K562 (cell line): ENCODE measurements around the gene EFHB. TPM values are rescaled to one million over a fixed set of nuclear protein-coding genes. Genes with fewer than 3 reads are reported as not detected.

Experiments
- BRCA1 ChIP-seq, 2 experiments: fragments of 450-650 bp in 1 of 2; sonication (generic) in 1 of 2; formaldehyde crosslinking in 1 of 2; IDR thresholded peaks; 2 replicates each; pipeline versions ENCODE4 v1.5.0 to v1.6.1; 2017 to 2020; ENCODE audit warnings: mild to moderate bottlenecking in 1 of 2, missing genetic modification reagents in 1 of 2
- DPF2 ChIP-seq: fragments of 450-650 bp; IDR thresholded peaks from 2 replicates; pipeline ENCODE4 v1.6.1; 2016
- ESRRA ChIP-seq: fragments of 450-650 bp; IDR thresholded peaks from 2 replicates; pipeline ENCODE4 v1.6.1; 2014; ENCODE audit warnings: low read depth, mild to moderate bottlenecking, moderate library complexity, borderline replicate concordance
- HMG20A ChIP-seq: fragments of 450-650 bp; formaldehyde crosslinking; conservative IDR thresholded peaks from 2 replicates; pipeline ENCODE4 v1.4.0; 2020; ENCODE audit warnings: mild to moderate bottlenecking, mixed read lengths
- HNRNPK ChIP-seq: fragments of 200-400 bp; formaldehyde crosslinking; IDR thresholded peaks from one replicate; pipeline ENCODE4 v1.6.1; 2018; ENCODE audit warnings: mild to moderate bottlenecking, low read depth, low read length; ENCODE audit not compliant: poor library complexity, severe bottlenecking
- KDM4B ChIP-seq, 2 experiments: fragments of 450-650 bp in 1 of 2; sonication (generic) in 1 of 2; IDR thresholded peaks; 2 replicates each; pipeline ENCODE4 v1.6.1; 2016 to 2017; ENCODE audit warnings: borderline replicate concordance in 2 of 2, antibody characterized with exemption in 1 of 2, low read depth in 1 of 2, mild to moderate bottlenecking in 1 of 2
- MAFK ChIP-seq: IDR thresholded peaks from 2 replicates; pipeline ENCODE4 v1.6.1; 2011; ENCODE audit warnings: low read length, improper control_type of control experiment
- PCBP1 ChIP-seq: fragments of 200-400 bp; formaldehyde crosslinking; IDR thresholded peaks from 2 replicates; pipeline ENCODE4 v1.6.1; 2018; ENCODE audit warnings: mild to moderate bottlenecking, low read depth, low read length; ENCODE audit not compliant: poor library complexity, severe bottlenecking
- PYGO2 ChIP-seq: fragments of 450-650 bp; IDR thresholded peaks from 2 replicates; pipeline ENCODE4 v1.6.1; 2016; ENCODE audit warnings: mild to moderate bottlenecking, missing genetic modification characterization, moderate library complexity, missing compliant biosample characterization
- RNF2 ChIP-seq: sonication (generic); IDR thresholded peaks from 2 replicates; pipeline ENCODE4 v1.6.1; 2016
- THRAP3 ChIP-seq: fragments of 450-650 bp; IDR thresholded peaks from 2 replicates; pipeline ENCODE4 v1.6.1; 2016; ENCODE audit warnings: mild to moderate bottlenecking, inconsistent platforms, borderline replicate concordance
- ZC3H8 ChIP-seq: fragments of 450-650 bp; IDR thresholded peaks from 2 replicates; pipeline ENCODE4 v1.6.1; 2017
- ZNF143 ChIP-seq: sonication (generic); formaldehyde crosslinking; IDR thresholded peaks from 2 replicates; pipeline ENCODE4 v1.9.0; 2022; ENCODE audit warnings: mild to moderate bottlenecking, missing genetic modification reagents
- ZNF551 ChIP-seq: fragments of 250-450 bp; sonication (Bioruptor Pico); IDR thresholded peaks from 2 replicates; pipeline ENCODE4 v1.5.0; 2021; ENCODE audit warnings: mild to moderate bottlenecking, moderate library complexity
- ZNF589 ChIP-seq: fragments of 200-800 bp; sonication (Bioruptor generic); IDR thresholded peaks from 2 replicates; pipeline ENCODE4 v1.6.1; 2016; ENCODE audit warnings: low read depth, missing genetic modification characterization, missing compliant biosample characterization
- polyA plus RNA-seq, 8 experiments: library from polyadenylated mRNA; depleted of rRNA in 4 of 8; stranded (reverse) in 5 of 8; unstranded in 3 of 8; fragments of >200 nt; fragmentation: Nextera tagmentation in 2 of 8; fragmentation: Illumina TruSeq in 1 of 8; extraction: Ambion mirVana in 2 of 8; extraction: Trizol in 1 of 8; gene quantifications; 2 replicates each; pipeline versions ENCODE4 v1.2.1 to v1.2.3, GENCODE V29; 2011 to 2014; ENCODE audit warnings: inconsistent platforms in 1 of 8, missing spikeins in 1 of 8
- total RNA-seq, 7 experiments: library from RNA; depleted of rRNA in 6 of 7; stranded (reverse); fragments of >200 nt in 6 of 7; fragmentation: Illumina TruSeq in 2 of 7; extraction: Trizol in 2 of 7; gene quantifications; 2 replicates each; pipeline versions ENCODE4 v1.2.1 to v1.2.3, GENCODE V29; 2011 to 2021; ENCODE audit warnings: low replicate concordance in 1 of 7
- TF ChIP-seq, protein P1 (sequence below), 2 experiments: fragments of 250-450 bp in 1 of 2; fragments of 450-650 bp in 1 of 2; sonication (Bioruptor Pico) in 1 of 2; IDR thresholded peaks; 2 replicates each; pipeline versions ENCODE4 v1.6.1 to v1.8.0; 2016 to 2021; ENCODE audit warnings: mild to moderate bottlenecking in 2 of 2, moderate library complexity in 2 of 2, missing compliant biosample characterization in 1 of 2, missing genetic modification characterization in 1 of 2
- TF ChIP-seq, protein P2 (sequence below): fragments of 450-650 bp; IDR thresholded peaks from 2 replicates; pipeline ENCODE4 v1.6.1; 2016
- TF ChIP-seq, protein P3 (sequence below): fragments of 150-350 bp; conservative IDR thresholded peaks from 2 replicates; pipeline ENCODE4 v1.6.1; 2014; ENCODE audit warnings: low read length
- TF ChIP-seq, protein P4 (sequence below): sonication (generic); formaldehyde crosslinking; IDR thresholded peaks from 2 replicates; pipeline ENCODE4 v1.8.0; 2023; ENCODE audit warnings: mild to moderate bottlenecking, missing genetic modification reagents
- TF ChIP-seq, protein P5 (sequence below): fragments of 450-650 bp; conservative IDR thresholded peaks from 2 replicates; pipeline ENCODE4 v1.6.1; 2016; ENCODE audit warnings: missing genetic modification characterization, low read depth, mild to moderate bottlenecking, control low read depth, missing compliant biosample characterization
- TF ChIP-seq, protein P6 (sequence below): fragments of 250-450 bp; sonication (Bioruptor Pico); IDR thresholded peaks from 2 replicates; pipeline ENCODE4 v1.8.0; 2021; ENCODE audit warnings: borderline replicate concordance, mild to moderate bottlenecking, moderate library complexity; ENCODE audit not compliant: poor library complexity, severe bottlenecking

Gene EFHB
- total and polyA plus RNA-seq, 9 of the 15 experiments (the other 6 are each of a cell fraction or from before 2014, with no cell fraction given) = 1.5 to 4.0 (median 1.8) TPM

DNA sequence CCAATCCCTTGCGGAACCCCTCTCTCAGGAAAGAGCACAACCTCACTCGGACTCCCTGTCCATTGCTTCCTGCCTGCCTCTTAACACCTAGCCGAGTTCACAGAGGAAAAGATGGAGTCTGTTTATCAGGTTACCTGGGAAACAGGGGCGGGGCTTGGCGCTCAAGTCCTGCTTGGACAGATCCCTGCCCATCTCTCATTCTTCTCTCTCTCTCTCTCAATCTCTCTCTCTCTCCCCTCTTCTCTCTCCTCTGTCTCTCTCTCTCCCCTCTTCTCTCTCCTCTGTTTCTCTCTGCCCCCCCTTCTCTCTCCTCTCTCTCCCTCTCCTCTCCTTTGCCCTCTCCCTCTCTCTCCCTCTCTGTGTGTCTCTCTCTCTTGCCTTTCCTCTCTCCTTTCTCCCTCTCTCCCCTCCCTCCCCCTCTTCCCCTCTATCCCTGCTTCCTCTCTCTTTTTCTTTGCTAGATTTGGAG lies at the start of gene EFHB (continued):
- TF ChIP-seq, protein P1, sequence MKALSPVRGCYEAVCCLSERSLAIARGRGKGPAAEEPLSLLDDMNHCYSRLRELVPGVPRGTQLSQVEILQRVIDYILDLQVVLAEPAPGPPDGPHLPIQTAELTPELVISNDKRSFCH (CRISPR knock-in tag; IDR thresholded peaks at IDR 0.05) = no peak
- TF ChIP-seq, protein P1 (tag; IDR thresholded peaks at IDR 0.05) = no peak
- TF ChIP-seq, protein P2, sequence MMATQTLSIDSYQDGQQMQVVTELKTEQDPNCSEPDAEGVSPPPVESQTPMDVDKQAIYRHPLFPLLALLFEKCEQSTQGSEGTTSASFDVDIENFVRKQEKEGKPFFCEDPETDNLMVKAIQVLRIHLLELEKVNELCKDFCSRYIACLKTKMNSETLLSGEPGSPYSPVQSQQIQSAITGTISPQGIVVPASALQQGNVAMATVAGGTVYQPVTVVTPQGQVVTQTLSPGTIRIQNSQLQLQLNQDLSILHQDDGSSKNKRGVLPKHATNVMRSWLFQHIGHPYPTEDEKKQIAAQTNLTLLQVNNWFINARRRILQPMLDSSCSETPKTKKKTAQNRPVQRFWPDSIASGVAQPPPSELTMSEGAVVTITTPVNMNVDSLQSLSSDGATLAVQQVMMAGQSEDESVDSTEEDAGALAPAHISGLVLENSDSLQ = peak; percentile 75
- TF ChIP-seq, protein P3, sequence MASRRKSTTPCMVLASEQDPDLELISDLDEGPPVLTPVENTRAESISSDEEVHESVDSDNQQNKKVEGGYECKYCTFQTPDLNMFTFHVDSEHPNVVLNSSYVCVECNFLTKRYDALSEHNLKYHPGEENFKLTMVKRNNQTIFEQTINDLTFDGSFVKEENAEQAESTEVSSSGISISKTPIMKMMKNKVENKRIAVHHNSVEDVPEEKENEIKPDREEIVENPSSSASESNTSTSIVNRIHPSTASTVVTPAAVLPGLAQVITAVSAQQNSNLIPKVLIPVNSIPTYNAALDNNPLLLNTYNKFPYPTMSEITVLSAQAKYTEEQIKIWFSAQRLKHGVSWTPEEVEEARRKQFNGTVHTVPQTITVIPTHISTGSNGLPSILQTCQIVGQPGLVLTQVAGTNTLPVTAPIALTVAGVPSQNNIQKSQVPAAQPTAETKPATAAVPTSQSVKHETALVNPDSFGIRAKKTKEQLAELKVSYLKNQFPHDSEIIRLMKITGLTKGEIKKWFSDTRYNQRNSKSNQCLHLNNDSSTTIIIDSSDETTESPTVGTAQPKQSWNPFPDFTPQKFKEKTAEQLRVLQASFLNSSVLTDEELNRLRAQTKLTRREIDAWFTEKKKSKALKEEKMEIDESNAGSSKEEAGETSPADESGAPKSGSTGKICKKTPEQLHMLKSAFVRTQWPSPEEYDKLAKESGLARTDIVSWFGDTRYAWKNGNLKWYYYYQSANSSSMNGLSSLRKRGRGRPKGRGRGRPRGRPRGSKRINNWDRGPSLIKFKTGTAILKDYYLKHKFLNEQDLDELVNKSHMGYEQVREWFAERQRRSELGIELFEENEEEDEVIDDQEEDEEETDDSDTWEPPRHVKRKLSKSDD = no peak
- peak; percentile 85; the same call in 1 of the 2 replicates for TF ChIP-seq THRAP3
- no peak for TF ChIP-seq MAFK
- no peak for TF ChIP-seq ZNF551 (CRISPR knock-in tag)
- TF ChIP-seq, protein P4, sequence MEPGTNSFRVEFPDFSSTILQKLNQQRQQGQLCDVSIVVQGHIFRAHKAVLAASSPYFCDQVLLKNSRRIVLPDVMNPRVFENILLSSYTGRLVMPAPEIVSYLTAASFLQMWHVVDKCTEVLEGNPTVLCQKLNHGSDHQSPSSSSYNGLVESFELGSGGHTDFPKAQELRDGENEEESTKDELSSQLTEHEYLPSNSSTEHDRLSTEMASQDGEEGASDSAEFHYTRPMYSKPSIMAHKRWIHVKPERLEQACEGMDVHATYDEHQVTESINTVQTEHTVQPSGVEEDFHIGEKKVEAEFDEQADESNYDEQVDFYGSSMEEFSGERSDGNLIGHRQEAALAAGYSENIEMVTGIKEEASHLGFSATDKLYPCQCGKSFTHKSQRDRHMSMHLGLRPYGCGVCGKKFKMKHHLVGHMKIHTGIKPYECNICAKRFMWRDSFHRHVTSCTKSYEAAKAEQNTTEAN = no peak
- TF ChIP-seq BRCA1 (IDR thresholded peaks at IDR 0.05) = no peak
- no peak for TF ChIP-seq BRCA1 (CRISPR knock-in tag; IDR thresholded peaks at IDR 0.05)
- no peak for TF ChIP-seq KDM4B (IDR thresholded peaks at IDR 0.05; ENCODE audit: borderline replicate concordance in 2 of 2, low read depth in 1 of 2)
- no peak for TF ChIP-seq RNF2
- no peak for TF ChIP-seq ZNF143 (CRISPR knock-in tag)
- TF ChIP-seq HMG20A (CRISPR knock-in tag) = no peak
- no peak for TF ChIP-seq PCBP1
- TF ChIP-seq, protein P5, sequence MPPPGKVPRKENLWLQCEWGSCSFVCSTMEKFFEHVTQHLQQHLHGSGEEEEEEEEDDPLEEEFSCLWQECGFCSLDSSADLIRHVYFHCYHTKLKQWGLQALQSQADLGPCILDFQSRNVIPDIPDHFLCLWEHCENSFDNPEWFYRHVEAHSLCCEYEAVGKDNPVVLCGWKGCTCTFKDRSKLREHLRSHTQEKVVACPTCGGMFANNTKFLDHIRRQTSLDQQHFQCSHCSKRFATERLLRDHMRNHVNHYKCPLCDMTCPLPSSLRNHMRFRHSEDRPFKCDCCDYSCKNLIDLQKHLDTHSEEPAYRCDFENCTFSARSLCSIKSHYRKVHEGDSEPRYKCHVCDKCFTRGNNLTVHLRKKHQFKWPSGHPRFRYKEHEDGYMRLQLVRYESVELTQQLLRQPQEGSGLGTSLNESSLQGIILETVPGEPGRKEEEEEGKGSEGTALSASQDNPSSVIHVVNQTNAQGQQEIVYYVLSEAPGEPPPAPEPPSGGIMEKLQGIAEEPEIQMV (tag) = peak; percentile 79
- TF ChIP-seq ESRRA = no peak
- no peak for TF ChIP-seq ZNF589 (CRISPR knock-in tag)
- 0 out of 2 replicates have a peak, but pooled peaks have one; percentile 70 for TF ChIP-seq ZC3H8
- no peak for TF ChIP-seq HNRNPK
- peak; percentile 88 for TF ChIP-seq DPF2
- TF ChIP-seq, protein P6, sequence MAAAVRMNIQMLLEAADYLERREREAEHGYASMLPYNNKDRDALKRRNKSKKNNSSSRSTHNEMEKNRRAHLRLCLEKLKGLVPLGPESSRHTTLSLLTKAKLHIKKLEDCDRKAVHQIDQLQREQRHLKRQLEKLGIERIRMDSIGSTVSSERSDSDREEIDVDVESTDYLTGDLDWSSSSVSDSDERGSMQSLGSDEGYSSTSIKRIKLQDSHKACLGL (CRISPR knock-in tag) = no peak
- TF ChIP-seq PYGO2 (tag) = peak; percentile 45; the same call in 1 of the 2 replicates
